K562 (cell line): ENCODE measurements around the gene PEX7. TPM values are rescaled to one million over a fixed set of nuclear protein-coding genes. Genes with fewer than 3 reads are reported as not detected.

ENCODE experiments used
- ATAC-seq: fragments of 200-7000 bp; cut with Tn5 transposase; 3 replicates; pipeline ENCODE4 v1.9.1; 2020; ENCODE audit warnings: moderate library complexity
- BruUV-seq: library from RNA; stranded (reverse); fragments of 400-500 nt; replicated peaks from 2 replicates; lab custom pipeline; 2021; lab: Mats Ljungman, UMichigan
- CTCF ChIA-PET: fragments of 300-600 bp; formaldehyde crosslinking; extraction: SDS; loops from one replicate; lab custom pipeline; 2021; ENCODE audit warnings: low intra/inter-chr PET ratio; lab: Yijun Ruan, JAX
- POLR2A ChIA-PET: fragments of 300-600, 350-650 bp; sonication (Branson Sonifier 250); formaldehyde crosslinking; extraction: SDS; loops from one replicate; lab custom pipeline; 2021; ENCODE audit warnings: antibody characterized with exemption, inconsistent platforms; lab: Yijun Ruan, JAX
- DNase-seq, 4 experiments: peaks; one replicate each; pipeline versions ENCODE4 v3.0.0 to v3.0.0-alpha.2; 2011 to 2018; ENCODE audit warnings: low spot score in 3 of 4, mixed read lengths in 3 of 4; ENCODE audit errors: extremely low read depth in 1 of 4
- FAIRE-seq: peaks from 2 replicates; lab custom pipeline; 2011; peaks lifted over from hg19 to GRCh38; lab: Jason Lieb, UNC
- H2AFZ ChIP-seq: 2 replicates; pipeline ENCODE4 v1.6.0; 2011; ENCODE audit warnings: low read depth, low read length, control low read depth, inconsistent platforms
- H3K27ac ChIP-seq: fragments of 200-600 bp; 3 replicates; pipeline ENCODE4 v1.8.0; 2011; ENCODE audit warnings: low read depth, mild to moderate bottlenecking, control low read depth, inconsistent platforms, low read length, moderate library complexity, mixed read lengths; ENCODE audit errors: extremely low read depth
- H3K27me3 ChIP-seq, 2 experiments: fragments of 300-600 bp in 1 of 2; 2 replicates in 1 of 2; 3 replicates in 1 of 2; pipeline versions ENCODE4 v1.6.0 to v1.8.0; 2011; ENCODE audit warnings: inconsistent platforms in 2 of 2, low read length in 2 of 2, mild to moderate bottlenecking in 1 of 2, mixed read lengths in 1 of 2, moderate library complexity in 1 of 2; ENCODE audit not compliant: control insufficient read depth in 2 of 2, insufficient read depth in 2 of 2
- H3K36me3 ChIP-seq: fragments of 300-600 bp; 3 replicates; pipeline ENCODE4 v1.8.0; 2011; ENCODE audit warnings: mild to moderate bottlenecking, low read length, inconsistent platforms; ENCODE audit not compliant: control insufficient read depth, insufficient read depth
- H3K4me1 ChIP-seq, 2 experiments: fragments of 200-600 bp in 1 of 2; replicated peaks in 1 of 2; 2 replicates in 1 of 2; 3 replicates in 1 of 2; pipeline versions ENCODE4 v1.5.1 to v1.8.0; 2011; ENCODE audit warnings: inconsistent platforms in 2 of 2, low read length in 2 of 2, mild to moderate bottlenecking in 1 of 2, mixed read lengths in 1 of 2, moderate library complexity in 1 of 2; ENCODE audit not compliant: control insufficient read depth in 2 of 2, insufficient read depth in 2 of 2
- H3K4me2 ChIP-seq: 2 replicates; pipeline ENCODE4 v1.6.1; 2011; ENCODE audit warnings: low read length, control low read depth, inconsistent platforms, mixed read lengths; ENCODE audit not compliant: insufficient read depth
- H3K4me3 ChIP-seq: fragments of 200-600 bp; sonication (generic), shearing (Covaris generic); 2 replicates; pipeline ENCODE4 v1.5.1; 2016; ENCODE audit warnings: control low read depth, inconsistent platforms
- H3K79me2 ChIP-seq: fragments of 200-600 bp; 3 replicates; pipeline ENCODE4 v1.8.0; 2011; ENCODE audit warnings: low read length, inconsistent platforms; ENCODE audit not compliant: control insufficient read depth, insufficient read depth
- H3K9ac ChIP-seq, 2 experiments: 2 replicates each; pipeline versions ENCODE4 v1.6.0 to v1.6.1; 2011; ENCODE audit warnings: low read depth in 2 of 2, low read length in 2 of 2, control low read depth in 1 of 2, inconsistent platforms in 1 of 2, mild to moderate bottlenecking in 1 of 2, mixed read lengths in 1 of 2; ENCODE audit not compliant: insufficient read depth in 1 of 2
- H3K9me1 ChIP-seq: one replicate; pipeline ENCODE4 v1.6.0; 2011; ENCODE audit warnings: inconsistent platforms, mild to moderate bottlenecking, low read length, moderate library complexity; ENCODE audit not compliant: control insufficient read depth, insufficient read depth
- H3K9me3 ChIP-seq: replicated peaks from 2 replicates; pipeline ENCODE4 v1.5.1; 2011; ENCODE audit warnings: low read depth, low read length, inconsistent platforms; ENCODE audit not compliant: control insufficient read depth, insufficient read depth
- H4K20me1 ChIP-seq: replicated peaks from 2 replicates; pipeline ENCODE4 v1.6.1; 2011; ENCODE audit warnings: low read length, inconsistent platforms, mixed read lengths; ENCODE audit not compliant: control insufficient read depth, insufficient read depth
- GABPA ChIP-seq: fragments of 200-800 bp; sonication (Bioruptor generic); conservative IDR thresholded peaks from 2 replicates; pipeline ENCODE4 v1.6.1; 2016; ENCODE audit warnings: low read depth, missing genetic modification characterization, missing compliant biosample characterization
- GABPB1 ChIP-seq: sonication (generic); formaldehyde crosslinking; IDR thresholded peaks from 2 replicates; pipeline ENCODE4 v1.8.0; 2022; ENCODE audit warnings: mild to moderate bottlenecking, missing genetic modification reagents
- GATA2 ChIP-seq: sonication (generic); formaldehyde crosslinking; IDR thresholded peaks from 2 replicates; pipeline ENCODE4 v1.4.0; 2020; ENCODE audit warnings: mild to moderate bottlenecking, missing genetic modification reagents
- IFI16 ChIP-seq: fragments of 250-450 bp; sonication (Bioruptor Pico); IDR thresholded peaks from 2 replicates; pipeline ENCODE4 v2.1.2; 2022; ENCODE audit warnings: mild to moderate bottlenecking, inconsistent platforms
- L3MBTL2 ChIP-seq: fragments of 450-650 bp; IDR thresholded peaks from 2 replicates; pipeline ENCODE4 v1.6.1; 2016; ENCODE audit warnings: mild to moderate bottlenecking, moderate library complexity
- MTA2 ChIP-seq: fragments of 450-650 bp; IDR thresholded peaks from 2 replicates; pipeline ENCODE4 v1.6.1; 2016; ENCODE audit warnings: low read depth
- NBN ChIP-seq: fragments of 450-650 bp; IDR thresholded peaks from 2 replicates; pipeline ENCODE4 v1.6.1; 2016; ENCODE audit warnings: low read depth, mild to moderate bottlenecking
- NCOR1 ChIP-seq: fragments of 450-650 bp; IDR thresholded peaks from 2 replicates; pipeline ENCODE4 v1.6.1; 2016; ENCODE audit warnings: mild to moderate bottlenecking, moderate library complexity
- NFYB ChIP-seq: IDR thresholded peaks from 2 replicates; pipeline ENCODE4 v1.6.1; 2011; ENCODE audit warnings: mild to moderate bottlenecking, moderate library complexity; ENCODE audit not compliant: insufficient read length; ENCODE audit errors: extremely low read depth
- NR2C2 ChIP-seq, 2 experiments: fragments of 200-800 bp in 1 of 2; sonication (Bioruptor generic) in 1 of 2; sonication (generic) in 1 of 2; formaldehyde crosslinking in 1 of 2; IDR thresholded peaks; 2 replicates each; pipeline versions ENCODE4 v1.6.1 to v1.8.0; 2016 to 2022; ENCODE audit warnings: mild to moderate bottlenecking in 1 of 2, missing compliant biosample characterization in 1 of 2, missing genetic modification characterization in 1 of 2, missing genetic modification reagents in 1 of 2
- POLR2AphosphoS5 ChIP-seq: IDR thresholded peaks from 2 replicates; pipeline ENCODE4 v1.6.1; 2011; ENCODE audit warnings: mild to moderate bottlenecking, low read depth, low read length, moderate library complexity; ENCODE audit not compliant: control insufficient read depth, insufficient read depth
- SETDB1 ChIP-seq: IDR thresholded peaks from one replicate; pipeline ENCODE4 v1.6.1; 2012; ENCODE audit warnings: low read length, control low read depth, inconsistent platforms
- TOE1 ChIP-seq, 2 experiments: fragments of 450-650 bp in 1 of 2; sonication (generic) in 1 of 2; formaldehyde crosslinking in 1 of 2; IDR thresholded peaks; 2 replicates each; pipeline versions ENCODE4 v1.7.1 to v1.8.0; 2016 to 2022; ENCODE audit warnings: borderline replicate concordance in 2 of 2, mild to moderate bottlenecking in 2 of 2, antibody characterized with exemption in 1 of 2, inconsistent platforms in 1 of 2, low read depth in 1 of 2, missing genetic modification reagents in 1 of 2, moderate library complexity in 1 of 2
- ZNF324 ChIP-seq: fragments of 250-450 bp; sonication (Bioruptor Pico); IDR thresholded peaks from 2 replicates; pipeline ENCODE4 v1.4.0; 2020; ENCODE audit warnings: mild to moderate bottlenecking
- WGBS: fragments of 100-300 bp; shearing (Covaris generic); methylation state at CpG from one replicate; pipeline ENCODE4 v1.1.6; 2016; ENCODE audit warnings: low coverage, mixed read lengths; ENCODE audit not compliant: insufficient coverage; ENCODE audit errors: missing lambda C conversion rate; 5-methylcytosine and 5-hydroxymethylcytosine counted together
- in situ Hi-C: fragments of 300-500 bp; cut with MboI; formaldehyde crosslinking; loops from 4 replicates; pipeline ENCODE4 v1.15.0; 2018; ENCODE audit warnings: inconsistent platforms, mixed read lengths
- intact Hi-C: fragments of 100-400 bp; cut with micrococcal nuclease; formaldehyde crosslinking; loops from 2 replicates; pipeline ENCODE4 v1.14.2; 2022
- polyA plus RNA-seq, 8 experiments: library from polyadenylated mRNA; depleted of rRNA in 4 of 8; stranded (reverse) in 5 of 8; unstranded in 3 of 8; fragments of >200 nt; fragmentation: Nextera tagmentation in 2 of 8; fragmentation: Illumina TruSeq in 1 of 8; extraction: Ambion mirVana in 2 of 8; extraction: Trizol in 1 of 8; gene quantifications; 2 replicates each; pipeline versions ENCODE4 v1.2.1 to v1.2.3, GENCODE V29; 2011 to 2014; ENCODE audit warnings: inconsistent platforms in 1 of 8, missing spikeins in 1 of 8
- total RNA-seq, 7 experiments: library from RNA; depleted of rRNA in 6 of 7; stranded (reverse); fragments of >200 nt in 6 of 7; fragmentation: Illumina TruSeq in 2 of 7; extraction: Trizol in 2 of 7; gene quantifications; 2 replicates each; pipeline versions ENCODE4 v1.2.1 to v1.2.3, GENCODE V29; 2011 to 2021; ENCODE audit warnings: low replicate concordance in 1 of 7
- TF ChIP-seq, protein P1 (sequence below), 2 experiments: IDR thresholded peaks; 2 replicates each; pipeline ENCODE4 v1.6.1; 2011; ENCODE audit warnings: borderline replicate concordance in 1 of 2, control low read depth in 1 of 2, low read depth in 1 of 2, low read length in 1 of 2, mild to moderate bottlenecking in 1 of 2, mixed read lengths in 1 of 2, moderate library complexity in 1 of 2; ENCODE audit not compliant: insufficient read depth in 1 of 2, insufficient read length in 1 of 2, poor library complexity in 1 of 2, severe bottlenecking in 1 of 2; ENCODE audit errors: extremely low read depth in 1 of 2

The PEX7 gene
- total and polyA plus RNA-seq, 9 of the 15 experiments (the other 6 are each of a cell fraction or from before 2014, with no cell fraction given) = 1.6 to 12.9 (median 9.1) TPM

DNA sequence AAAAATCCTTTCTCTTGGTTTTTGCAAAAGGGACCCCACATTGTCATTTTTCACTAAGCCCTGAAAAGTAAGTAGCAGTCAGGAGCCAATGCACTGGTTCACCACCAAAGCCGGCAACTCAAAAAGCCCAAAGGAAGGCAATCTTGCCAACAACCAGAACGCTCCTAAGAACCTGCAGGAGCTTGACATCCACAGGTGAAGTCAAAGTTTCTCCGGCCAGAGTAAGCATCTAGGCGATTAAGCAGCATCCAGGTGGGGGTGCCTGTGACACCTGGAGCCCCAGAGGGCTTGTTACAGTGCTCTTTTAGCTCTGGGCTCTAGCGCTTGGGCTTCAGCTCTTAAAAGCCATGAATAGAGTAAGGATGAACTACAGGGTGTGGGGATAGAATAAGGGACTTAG is 135.8 kb downstream of the PEX7 start:
- ATAC-seq = no peak
- 12% methylated on average over 5 of the region's 5 CpGs for WGBS
- H2AFZ ChIP-seq = no peak overlapping the region
- peaks cover 4 to 5% of the 10 kb centered on the region in 2 experiments; a peak in 3 of 5 replicates for H3K4me1 ChIP-seq
- no peak overlapping the region for H3K9ac ChIP-seq
- no peak overlapping the region for H3K4me3 ChIP-seq
- no peak overlapping the region for H3K4me2 ChIP-seq
- FAIRE-seq = no peak
- CTCF ChIA-PET = no interaction called here
- H3K27ac ChIP-seq = no peak overlapping the region
- POLR2A ChIA-PET = no interaction called here
- H3K79me2 ChIP-seq = no peaks in the 10 kb centered on the region
- intact Hi-C loops (no loop called here), in situ Hi-C loops (no loop called here)
- H3K27me3 ChIP-seq = peaks cover 3 to 14% of the 10 kb centered on the region in 2 experiments
- no peaks in the 10 kb centered on the region for H3K9me1 ChIP-seq
- H3K9me3 ChIP-seq = no peaks in the 10 kb centered on the region
- no TSS peak for BruUV-seq
- H4K20me1 ChIP-seq = peaks cover 3% of the 10 kb centered on the region; the same call in 1 of the 2 replicates
- no peaks in the 10 kb centered on the region for H3K36me3 ChIP-seq
- no peak for TF ChIP-seq NFYB
- no peak for TF ChIP-seq NCOR1
- no peak for TF ChIP-seq NBN
- TF ChIP-seq MTA2 = no peak
- TF ChIP-seq, all 486 proteins: peak for 0
- DNase-seq = no peak

DNA sequence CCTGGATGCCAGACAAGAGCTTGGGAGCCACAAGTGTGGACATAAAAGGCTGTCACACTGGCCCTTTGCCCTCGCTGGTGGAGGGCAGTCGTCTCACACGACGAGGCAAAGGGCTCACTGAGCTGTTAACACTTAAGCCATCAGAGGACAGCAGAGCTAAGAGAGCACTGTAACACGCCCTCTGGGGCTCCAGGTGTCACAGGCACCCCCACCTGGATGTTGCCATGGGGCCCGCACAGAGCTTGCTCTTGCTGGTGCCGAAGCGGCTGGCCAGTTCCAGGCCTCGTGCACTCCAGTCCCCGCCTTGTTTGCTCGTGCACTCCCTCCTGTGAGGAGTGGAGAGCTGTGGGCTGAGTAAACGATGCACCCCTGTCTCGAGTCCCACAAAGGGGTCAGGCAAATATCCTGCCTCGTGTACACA is 137.1 kb downstream of the PEX7 start:
- Histone ChIP-seq H3K4me3 (no peak overlapping the region), H3K27ac (no peak overlapping the region), H2AFZ (peak overlapping the region; percentile 47; the same call in 1 of the 2 replicates), H3K27me3 (peaks cover 3 to 14% of the 10 kb centered on the region in 2 experiments), H3K4me1 (peaks cover 4 to 5% of the 10 kb centered on the region in 2 experiments; a peak in 3 of 5 replicates), H4K20me1 (peaks cover 3% of the 10 kb centered on the region; the same call in 1 of the 2 replicates), H3K9me1 (no peaks in the 10 kb centered on the region), H3K9ac (peak overlapping the region in 1 of 2 experiments; percentile 72; a peak in 2 of 4 replicates), H3K4me2 (peak overlapping the region; percentile 28; the same call in 1 of the 2 replicates), H3K79me2 (no peaks in the 10 kb centered on the region), H3K36me3 (no peaks in the 10 kb centered on the region), H3K9me3 (no peaks in the 10 kb centered on the region)
- intact Hi-C loops = no loop called here
- in situ Hi-C loops = no loop called here
- BruUV-seq = no TSS peak
- 2% methylated on average over 14 of the region's 14 CpGs for WGBS
- peak; percentile 78 for ATAC-seq
- ChIA-PET POLR2A (interaction anchor here (0.6 to 1.4 kb wide), 7 partner anchors 9 to 372 kb away, joined by 3 to 4 read pairs (median 3); no protein-coding TSS in a partner anchor), CTCF (no interaction called here)
- FAIRE-seq = no peak
- DNase-seq = peak in 1 of 4 experiments; percentile 23
- TF ChIP-seq POLR2AphosphoS5 = no peak
- no peak for TF ChIP-seq GABPA (tag)
- TF ChIP-seq IFI16 (CRISPR knock-in tag) = no peak
- 0 out of 2 replicates have a peak, but pooled peaks have one; percentile 52 for TF ChIP-seq NR2C2 (CRISPR knock-in tag; IDR thresholded peaks at IDR 0.05)
- TF ChIP-seq NR2C2 (tag; IDR thresholded peaks at IDR 0.05) = no peak
- TF ChIP-seq GATA2 (CRISPR knock-in tag) = no peak
- no peak for TF ChIP-seq SETDB1
- peak; percentile 75 for TF ChIP-seq L3MBTL2
- TF ChIP-seq TOE1 (IDR thresholded peaks at IDR 0.05; ENCODE audit: borderline replicate concordance) = no peak
- TF ChIP-seq TOE1 (CRISPR knock-in tag; IDR thresholded peaks at IDR 0.05; ENCODE audit: borderline replicate concordance, low read depth) = 0 out of 2 replicates have a peak, but pooled peaks have one; percentile 45
- TF ChIP-seq GABPB1 (CRISPR knock-in tag) = no peak
- TF ChIP-seq, protein P1, sequence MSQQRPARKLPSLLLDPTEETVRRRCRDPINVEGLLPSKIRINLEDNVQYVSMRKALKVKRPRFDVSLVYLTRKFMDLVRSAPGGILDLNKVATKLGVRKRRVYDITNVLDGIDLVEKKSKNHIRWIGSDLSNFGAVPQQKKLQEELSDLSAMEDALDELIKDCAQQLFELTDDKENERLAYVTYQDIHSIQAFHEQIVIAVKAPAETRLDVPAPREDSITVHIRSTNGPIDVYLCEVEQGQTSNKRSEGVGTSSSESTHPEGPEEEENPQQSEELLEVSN (IDR thresholded peaks at IDR 0.05; ENCODE audit: borderline replicate concordance in 1 of 2, extremely low read depth in 1 of 2, insufficient read depth in 1 of 2, insufficient read length in 1 of 2, low read depth in 1 of 2, low read length in 1 of 2, poor library complexity in 1 of 2, severe bottlenecking in 1 of 2) = peak in 1 of 2 experiments; percentile 79
- TF ChIP-seq ZNF324 (CRISPR knock-in tag) = no peak
